Measurements from ENCODE around the gene RAB34. TPM values are rescaled to one million over a fixed set of nuclear protein-coding genes. Genes with fewer than 3 reads are reported as not detected.

RAB34 gene
- total and polyA plus RNA-seq, 7 donors = 7.8 to 21.0 (median 9.1) TPM

GRCh38 chr17:28685366-28685765 lies 32.3 kb downstream of the RAB34 start:
- WGBS, 3 donors = 89 to 90% (median 90%) methylated on average over 5 of the region's 5 CpGs
- intact Hi-C loops (cut with DNase I) = no loop called here
- no peak for TF ChIP-seq CTCF (IDR thresholded peaks at IDR 0.05)
- Histone ChIP-seq H3K27me3 (ENCODE audit: insufficient read depth in 3 of 3, low read length in 2 of 3) (no peaks in the 10 kb centered on the region), H3K36me3 (ENCODE audit: insufficient read depth in 1 of 2, low read depth in 1 of 2) (peaks cover 45 to 100% of the 10 kb centered on the region in 2 donors), H3K4me3 (no peak overlapping the region), H3K27ac (peak overlapping the region; percentile 10), H3K9me3 (no peaks in the 10 kb centered on the region), H3K4me1 (no peaks in the 10 kb centered on the region)
- DNase-seq (no peak), ATAC-seq (no peak)

DNA sequence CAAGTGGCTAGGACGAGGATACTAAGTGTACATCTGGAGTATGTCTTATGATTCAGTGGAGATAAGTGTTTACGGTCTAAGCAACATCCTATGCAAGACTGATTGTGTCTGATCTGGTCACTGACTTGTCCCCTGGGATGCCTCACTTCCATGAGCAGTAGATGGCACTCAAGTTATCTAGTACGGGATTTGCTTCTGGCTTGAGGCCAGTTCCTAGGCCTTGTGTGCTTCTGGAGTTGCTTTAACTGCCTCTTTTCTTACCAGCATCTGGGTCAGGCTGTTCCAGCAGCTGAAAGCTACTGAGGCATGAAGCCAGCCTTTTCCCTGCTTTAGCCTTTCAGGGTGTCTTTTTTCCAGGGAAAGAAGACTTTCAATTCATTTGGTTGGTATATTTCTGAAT lies 32.7 kb downstream of the RAB34 start:
- H3K4me1 ChIP-seq = no peaks in the 10 kb centered on the region
- intact Hi-C loops (cut with DNase I) = no loop called here
- WGBS, 3 donors = 23 to 54% (median 43%) methylated on average over 3 of the region's 3 CpGs
- peaks cover 44 to 100% of the 10 kb centered on the region in 2 donors for H3K36me3 ChIP-seq (ENCODE audit: insufficient read depth in 1 of 2, low read depth in 1 of 2)
- peak overlapping the region; percentile 10 for H3K27ac ChIP-seq
- TF ChIP-seq CTCF (IDR thresholded peaks at IDR 0.05) = peak; percentile 30
- DNase-seq (peak in 1 of 2 donors; percentile 66), ATAC-seq (peak; percentile 75 to 92 (median 78))
- no peaks in the 10 kb centered on the region for H3K27me3 ChIP-seq (ENCODE audit: insufficient read depth in 3 of 3, low read length in 2 of 3)
- no peak overlapping the region for H3K4me3 ChIP-seq
- no peaks in the 10 kb centered on the region for H3K9me3 ChIP-seq

DNA sequence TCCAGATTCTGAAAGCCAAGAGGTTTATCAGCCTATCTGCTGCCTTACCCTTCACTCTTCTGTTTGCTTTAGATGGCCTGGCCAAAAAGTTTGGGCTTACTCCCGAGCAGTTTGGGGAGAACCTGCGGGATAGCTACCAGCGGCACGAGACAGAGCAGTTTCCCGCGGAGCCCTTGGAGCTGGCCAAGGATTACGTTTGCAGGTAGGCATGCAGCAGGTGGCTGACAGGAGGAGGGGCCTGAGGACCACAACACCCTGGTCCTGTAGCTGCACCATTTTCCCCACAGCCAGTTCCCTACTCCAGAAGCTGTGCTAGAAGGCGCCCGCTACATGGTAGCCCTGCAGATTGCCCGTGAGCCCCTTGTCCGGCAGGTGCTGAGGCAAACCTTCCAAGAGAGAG lies 35.0 kb downstream of the RAB34 start:
- Histone ChIP-seq H3K4me1 (no peaks in the 10 kb centered on the region), H3K4me3 (no peak overlapping the region), H3K9me3 (no peaks in the 10 kb centered on the region), H3K27ac (no peak overlapping the region), H3K27me3 (ENCODE audit: insufficient read depth in 3 of 3, low read length in 2 of 3) (no peaks in the 10 kb centered on the region), H3K36me3 (ENCODE audit: insufficient read depth in 1 of 2, low read depth in 1 of 2) (peaks cover 42 to 100% of the 10 kb centered on the region in 2 donors)
- WGBS, 3 donors = 82 to 87% (median 82%) methylated on average over 11 of the region's 11 CpGs
- DNase-seq = no peak
- ATAC-seq = no peak
- intact Hi-C loops (cut with DNase I) = no loop called here
- TF ChIP-seq CTCF (IDR thresholded peaks at IDR 0.05) = no peak

GRCh38 chr17:28675980-28676379 lies 41.7 kb downstream of the RAB34 start:
- WGBS, 3 donors = 88 to 89% (median 89%) methylated on average over 7 of the region's 7 CpGs
- Histone ChIP-seq H3K4me1 (no peaks in the 10 kb centered on the region), H3K27me3 (ENCODE audit: insufficient read depth in 3 of 3, low read length in 2 of 3) (no peaks in the 10 kb centered on the region), H3K9me3 (no peaks in the 10 kb centered on the region), H3K4me3 (no peak overlapping the region), H3K27ac (no peak overlapping the region), H3K36me3 (ENCODE audit: insufficient read depth in 1 of 2, low read depth in 1 of 2) (peaks cover 34 to 100% of the 10 kb centered on the region in 2 donors)
- no peak for TF ChIP-seq CTCF (IDR thresholded peaks at IDR 0.05)
- intact Hi-C loops (cut with DNase I) = no loop called here
- ATAC-seq (no peak), DNase-seq (no peak)

DNA sequence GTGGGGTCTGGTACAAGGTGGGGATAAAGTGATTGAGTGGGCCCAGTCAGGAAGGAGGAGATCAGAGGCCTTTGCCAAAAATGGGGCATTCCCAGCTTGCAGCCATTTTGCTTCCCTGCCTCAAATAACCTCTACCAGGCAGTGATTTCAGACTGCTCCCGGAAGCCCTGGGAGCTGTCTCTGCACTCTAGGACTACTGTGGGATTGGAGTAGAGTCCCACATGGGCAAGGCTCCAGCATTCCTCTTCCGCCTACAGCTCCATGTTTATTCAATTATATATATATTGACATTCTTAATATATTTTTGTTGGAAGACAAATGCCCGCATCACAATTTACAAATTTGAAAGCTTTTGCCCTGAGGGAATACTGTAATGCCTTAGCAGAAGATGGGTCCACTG lies 42.2 kb downstream of the RAB34 start:
- H3K36me3 ChIP-seq (ENCODE audit: insufficient read depth in 1 of 2, low read depth in 1 of 2) = peaks cover 32 to 100% of the 10 kb centered on the region in 2 donors
- DNase-seq (no peak), ATAC-seq (no peak)
- TF ChIP-seq CTCF (IDR thresholded peaks at IDR 0.05) = no peak
- intact Hi-C loops (cut with DNase I) = no loop called here
- H3K4me3 ChIP-seq = no peak overlapping the region
- H3K27ac ChIP-seq = no peak overlapping the region
- 85 to 88% (median 86%) methylated on average over 3 of the region's 3 CpGs for WGBS, 3 donors
- H3K4me1 ChIP-seq = no peaks in the 10 kb centered on the region
- no peaks in the 10 kb centered on the region for H3K27me3 ChIP-seq (ENCODE audit: insufficient read depth in 3 of 3, low read length in 2 of 3)
- H3K9me3 ChIP-seq = no peaks in the 10 kb centered on the region

Data from psoas muscle (tissue), 8 donors.